Urothelium cell line (cell line): Measurements from ENCODE around the gene TMEM184B.

ENCODE experiments used
- DNase-seq: peaks from one replicate; pipeline ENCODE4 v3.0.0; 2011; ENCODE audit warnings: low spot score, mixed read lengths
- FAIRE-seq: peaks from 2 replicates; lab custom pipeline; 2011; peaks lifted over from hg19 to GRCh38; lab: Jason Lieb, UNC

The TMEM184B gene

DNA sequence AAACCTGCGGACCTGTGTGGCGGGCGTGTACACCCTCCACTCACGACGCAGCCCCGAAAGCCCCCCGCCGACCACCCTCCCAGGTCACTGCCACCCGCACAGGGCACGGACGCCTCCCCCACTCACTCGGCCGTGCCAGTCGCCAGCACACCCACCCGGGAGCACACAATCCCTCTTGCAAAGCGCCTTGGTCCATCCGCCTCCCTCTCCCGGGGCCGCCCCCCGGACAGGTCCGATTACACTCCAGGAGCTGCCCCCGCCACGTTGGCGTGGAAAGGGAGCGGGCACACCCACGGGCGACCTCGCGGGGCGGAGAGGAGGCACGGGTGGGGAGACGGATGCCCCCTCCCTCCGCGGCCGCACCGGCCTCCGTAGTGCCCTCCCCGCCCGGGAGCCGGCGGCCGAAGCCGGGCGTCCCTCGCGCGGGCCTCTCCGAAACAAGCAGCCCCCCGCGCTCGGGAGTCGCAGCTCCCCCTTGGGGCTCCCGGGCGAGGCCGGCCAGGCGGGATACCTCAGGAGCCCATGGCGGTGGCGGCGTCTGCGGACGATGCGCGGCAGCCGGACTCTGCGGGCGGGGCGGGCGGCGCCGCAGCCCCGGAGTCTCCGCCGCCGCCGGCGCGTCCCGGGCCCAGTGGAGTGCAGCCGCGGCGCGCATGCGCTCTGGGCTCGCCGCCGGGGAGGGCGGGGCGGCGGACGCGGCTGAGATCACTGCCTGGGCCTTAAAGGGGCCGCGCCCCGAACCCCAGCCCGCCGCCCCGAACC, at the start of gene TMEM184B:
TMEM184B (minus strand) TSS at position 638 of the 762 bp plus-strand sequence. CDS start 25,049 bp downstream, outside the sequence.
- DNase-seq (peak; percentile 99), FAIRE-seq (peak; percentile 79)

DNA sequence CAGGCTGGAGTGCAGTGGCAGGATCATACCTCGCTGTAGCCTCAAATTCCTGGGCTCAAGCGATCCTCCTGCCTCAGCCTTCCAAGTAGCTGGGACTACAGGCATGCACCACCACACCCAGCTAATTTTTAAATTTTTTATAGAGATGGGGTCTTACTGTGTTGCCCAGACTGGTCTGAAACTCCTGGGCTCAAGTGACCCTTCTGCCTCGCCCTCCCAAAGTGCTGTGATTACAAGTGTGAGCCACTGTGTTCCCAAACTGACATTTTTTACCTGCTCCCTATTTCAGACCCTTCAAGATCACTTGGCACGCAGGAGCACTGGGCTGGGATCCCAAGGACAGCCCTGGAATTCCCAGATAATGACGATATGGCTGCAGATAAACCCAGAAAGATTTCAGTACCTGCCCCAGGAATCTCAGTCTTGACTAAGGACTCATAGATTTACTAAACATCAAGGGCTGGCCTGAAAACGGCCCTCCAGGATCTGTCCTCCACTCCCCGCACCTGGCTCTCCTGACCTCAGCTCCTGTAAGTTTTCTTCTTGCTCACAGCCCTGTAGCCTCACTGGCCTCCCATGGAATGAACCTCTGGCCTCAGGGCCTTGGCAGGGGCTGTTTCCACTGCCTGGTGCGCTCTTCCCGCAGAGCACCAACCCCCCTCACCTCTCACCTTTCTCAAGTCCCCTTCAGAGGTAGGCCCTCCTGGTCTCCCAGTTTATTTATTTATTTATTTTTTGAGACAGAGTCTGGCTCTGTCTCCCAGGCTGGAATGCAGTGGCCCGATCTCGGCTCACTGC, 48.0 kb upstream of the TMEM184B start:
- no peak for DNase-seq
- FAIRE-seq = no peak

DNA sequence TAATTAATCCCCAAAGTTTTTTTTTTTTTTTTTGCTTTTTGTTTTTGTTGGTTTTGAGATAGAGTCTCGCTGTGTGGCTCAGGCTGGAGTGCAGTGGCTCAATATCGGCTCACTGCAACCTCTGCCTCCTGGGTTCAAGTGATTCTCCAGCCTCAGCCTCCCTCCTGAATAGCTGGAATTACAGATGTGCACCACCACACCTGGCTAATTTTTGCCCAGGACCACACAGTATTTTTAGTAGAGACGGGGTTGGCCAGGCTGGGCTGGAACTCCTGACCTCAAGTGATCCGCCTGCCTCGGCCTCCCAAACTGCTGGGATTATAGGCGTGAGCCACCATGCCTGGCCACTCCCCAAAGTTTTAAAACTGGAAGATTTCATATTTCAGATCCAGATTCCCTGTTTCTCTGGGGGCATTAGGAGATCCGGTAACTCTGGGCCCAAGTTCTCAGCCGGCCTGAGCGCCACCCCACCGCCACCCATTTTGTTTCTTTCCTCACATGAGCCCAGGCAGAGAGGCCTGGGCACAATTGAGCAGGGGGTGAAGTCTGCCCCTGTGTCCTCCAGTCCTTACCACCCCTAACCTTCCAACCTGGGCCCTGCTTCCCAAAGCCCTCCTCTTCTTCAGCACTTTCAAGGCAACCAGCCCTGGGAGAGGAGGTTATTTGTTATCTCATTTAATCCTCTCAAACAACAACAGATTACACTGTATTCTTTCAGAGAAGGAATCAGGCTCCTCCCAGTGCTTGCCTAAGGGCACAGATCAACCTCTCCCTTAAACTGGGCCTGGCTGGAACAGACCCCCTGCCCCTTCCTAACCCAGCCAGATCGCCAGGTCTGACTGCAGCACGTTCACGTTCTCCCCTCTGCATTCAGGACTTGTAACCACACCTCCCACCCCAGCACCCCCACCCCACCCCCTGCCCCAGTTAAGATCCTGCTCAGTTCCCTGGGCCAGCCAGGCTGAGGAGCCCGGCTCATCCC, 46.3 kb upstream of the TMEM184B start:
- no peak for DNase-seq

DNA sequence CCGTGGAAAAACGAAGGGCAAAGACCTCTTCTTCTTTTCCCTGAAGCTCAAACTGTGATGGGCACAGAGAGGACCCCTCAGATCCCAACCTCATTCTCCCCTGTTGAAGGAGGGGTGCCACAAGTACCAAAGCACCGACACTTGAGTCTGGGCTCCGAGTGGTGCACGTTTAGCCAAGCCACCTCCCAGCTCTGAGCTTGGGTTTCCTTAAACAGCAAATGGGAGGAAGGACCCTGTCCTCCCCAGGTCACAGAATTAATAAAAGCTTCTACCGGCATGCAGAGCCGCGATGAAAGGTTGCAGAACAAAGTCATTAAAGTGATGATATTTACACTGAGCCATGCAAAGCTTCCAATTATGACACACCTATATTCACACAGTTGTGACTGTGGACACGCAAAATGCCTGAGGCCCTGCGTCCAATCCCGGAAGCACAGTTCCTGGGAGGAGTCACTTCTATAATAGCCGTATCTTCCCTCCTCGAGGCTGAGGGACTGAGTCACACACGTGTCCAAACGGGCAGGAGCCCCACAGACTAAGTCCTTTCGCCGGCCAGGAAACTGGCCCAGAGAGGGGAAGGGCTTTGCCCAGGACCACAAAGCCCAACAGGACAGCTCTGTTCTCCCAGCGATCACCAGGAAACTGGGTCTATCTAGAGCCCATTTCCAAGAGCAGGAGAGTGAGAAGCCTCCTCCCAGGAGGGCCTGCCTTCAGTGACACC, 45.3 kb upstream of the TMEM184B start:
- no peak for FAIRE-seq
- peak; percentile 92 for DNase-seq

More for the DNA sequence above, 46.3 kb upstream of the TMEM184B start:
- FAIRE-seq = no peak

DNA sequence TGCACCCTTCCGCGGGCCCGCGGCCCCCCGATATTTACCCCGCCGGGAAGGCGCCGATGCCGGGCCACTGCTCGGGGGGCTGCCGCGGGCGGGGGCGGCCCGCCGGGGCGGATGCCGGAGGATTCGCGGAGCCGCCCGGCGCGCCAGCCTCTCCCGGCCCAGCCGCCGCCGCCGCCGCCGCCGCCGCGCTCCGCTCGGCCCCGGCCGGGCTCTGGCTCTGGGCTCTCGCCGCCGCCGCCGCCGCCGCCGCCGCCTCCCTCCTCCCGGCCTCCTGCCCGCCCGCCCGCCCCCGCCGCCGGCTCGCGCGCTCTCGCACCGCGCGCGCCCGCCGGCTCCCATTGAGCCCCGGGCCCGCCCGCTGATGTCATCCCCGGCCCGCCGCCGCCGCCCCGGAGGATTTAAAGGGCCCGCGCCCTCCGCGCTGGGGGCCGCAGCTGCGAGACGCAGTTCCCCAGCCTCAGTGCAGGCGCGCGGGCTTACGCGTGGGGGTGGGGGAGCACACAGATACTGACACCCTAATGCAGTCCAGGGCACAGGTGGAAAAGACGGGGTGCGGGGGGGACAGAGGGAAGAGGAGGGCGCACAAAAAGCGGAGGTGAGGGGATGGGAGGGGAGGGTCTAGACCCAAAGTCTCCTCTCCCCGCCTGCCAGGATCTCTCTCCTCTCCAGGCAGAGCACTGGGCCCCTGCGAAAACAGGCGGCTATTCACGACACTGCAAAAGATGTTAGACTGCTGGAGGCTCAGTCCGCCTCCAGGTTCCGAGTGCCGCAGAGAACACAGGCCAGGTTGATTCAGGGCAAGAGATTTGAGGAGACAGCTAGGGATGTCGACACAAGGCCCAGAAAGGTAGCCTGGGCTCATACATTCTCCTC, 44.5 kb upstream of the TMEM184B start, which contains the start of gene CSNK1E:
CSNK1E (minus strand) TSS at position 312 of the 873 bp plus-strand sequence. CDS start 3,276 bp downstream, outside the sequence.
- FAIRE-seq (no peak), DNase-seq (peak; percentile 88)

DNA sequence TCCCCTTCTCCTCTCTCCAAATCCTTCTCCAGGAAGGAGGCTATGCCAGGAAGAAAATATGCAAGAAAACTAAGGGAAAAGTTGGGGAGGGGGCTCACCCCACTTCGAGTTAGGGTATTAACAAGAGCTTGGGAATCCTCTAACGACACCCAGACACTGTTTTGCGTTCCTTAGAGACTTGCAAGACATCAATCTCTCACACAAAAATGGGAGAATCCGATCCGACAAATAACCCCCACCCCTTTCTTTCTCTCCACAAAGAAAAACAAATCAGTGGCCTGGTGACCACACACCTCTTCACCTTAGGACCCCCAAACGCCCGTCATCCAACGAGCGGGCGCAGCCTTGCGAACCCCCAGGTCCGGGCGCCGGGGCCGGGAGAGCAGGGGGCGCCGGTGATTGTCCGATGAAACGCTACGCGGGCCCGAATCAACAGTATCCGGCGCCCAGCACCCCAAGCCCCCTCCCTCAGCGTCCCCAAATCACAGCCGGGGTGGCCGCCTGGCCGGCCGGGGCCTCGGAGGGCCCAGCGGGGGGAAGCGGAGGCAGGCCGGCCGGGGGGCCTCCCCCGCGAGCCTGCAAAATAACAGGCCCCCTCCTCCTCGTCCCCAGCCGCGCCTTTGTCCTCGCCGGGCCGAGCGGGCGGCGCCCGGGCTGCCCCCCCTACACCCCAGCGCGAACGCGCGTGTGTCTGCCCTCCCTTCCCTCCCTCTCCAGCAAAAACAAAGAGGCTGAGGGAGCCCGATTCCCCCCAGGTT, 43.7 kb upstream of the TMEM184B start:
- peak; percentile 80 for DNase-seq

DNA sequence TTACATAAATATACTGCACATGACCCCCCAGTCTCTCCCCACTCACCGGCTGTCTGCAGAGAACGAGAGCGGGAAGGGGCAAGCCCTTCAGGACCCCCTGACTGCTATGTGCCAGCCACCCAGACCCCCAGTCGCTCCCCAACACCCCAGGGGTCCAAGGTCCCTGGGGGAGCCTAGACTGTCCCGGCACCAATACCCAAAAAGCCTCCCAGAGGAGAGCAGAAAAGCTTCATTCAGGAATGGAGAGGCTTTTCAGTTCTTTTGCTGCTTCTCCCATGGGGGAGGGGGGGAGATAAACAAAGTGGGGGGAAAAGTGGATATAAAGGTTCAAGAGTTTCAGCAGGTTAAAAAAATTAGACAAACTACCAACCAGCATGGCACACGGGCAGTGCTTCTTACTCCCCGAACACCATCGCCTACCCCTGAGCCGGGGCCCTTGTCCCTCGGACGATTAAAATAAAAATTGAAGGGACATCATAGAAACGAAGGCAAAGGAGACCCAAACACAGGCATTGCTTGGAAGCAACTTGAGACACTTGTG, 43.1 kb upstream of the TMEM184B start:
- FAIRE-seq (no peak), DNase-seq (peak; percentile 44)

More for the DNA sequence above, 43.7 kb upstream of the TMEM184B start:
- no peak for FAIRE-seq

DNA sequence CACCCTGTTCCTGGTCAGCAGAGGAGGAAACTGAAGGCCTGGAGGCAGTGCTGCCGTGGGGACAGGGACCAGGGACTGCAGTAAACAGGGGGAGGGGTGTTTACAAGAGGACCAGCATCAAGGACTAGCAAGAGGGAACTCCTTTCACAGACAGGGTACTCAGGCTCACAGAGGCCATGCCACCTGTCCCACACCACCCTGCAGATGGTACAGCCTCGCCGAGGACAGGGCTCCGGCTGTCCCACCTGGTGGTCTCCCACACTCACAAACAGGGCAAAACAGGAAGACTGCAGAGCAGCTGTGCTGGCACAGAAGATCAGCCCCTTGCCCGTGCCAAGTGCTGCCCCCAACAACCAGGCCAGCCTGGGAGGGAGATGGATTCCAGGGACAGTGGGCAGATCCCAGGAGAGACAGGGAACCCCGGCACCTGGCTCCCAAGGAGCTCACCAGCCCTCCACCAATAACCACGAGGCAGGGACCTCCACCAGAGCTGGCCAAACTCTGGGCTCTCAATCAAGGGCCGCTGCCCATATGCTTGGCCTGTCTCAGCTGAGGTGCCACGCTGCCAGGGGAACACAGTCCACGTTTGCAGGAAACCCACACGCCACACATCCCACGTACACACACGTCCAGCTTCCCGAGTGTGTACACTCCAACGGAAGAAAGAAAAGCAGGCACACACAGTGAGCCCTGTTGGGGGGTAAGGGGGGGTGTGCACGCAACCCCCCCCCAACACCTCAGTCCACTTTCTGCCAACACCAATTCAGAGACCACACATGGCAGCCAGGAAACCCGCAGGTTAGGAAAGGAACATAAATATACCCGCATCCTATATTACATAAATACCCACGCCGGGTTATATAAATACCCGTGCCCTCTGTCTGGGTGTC, 42.4 kb upstream of the TMEM184B start:
- no peak for DNase-seq
- no peak for FAIRE-seq

DNA sequence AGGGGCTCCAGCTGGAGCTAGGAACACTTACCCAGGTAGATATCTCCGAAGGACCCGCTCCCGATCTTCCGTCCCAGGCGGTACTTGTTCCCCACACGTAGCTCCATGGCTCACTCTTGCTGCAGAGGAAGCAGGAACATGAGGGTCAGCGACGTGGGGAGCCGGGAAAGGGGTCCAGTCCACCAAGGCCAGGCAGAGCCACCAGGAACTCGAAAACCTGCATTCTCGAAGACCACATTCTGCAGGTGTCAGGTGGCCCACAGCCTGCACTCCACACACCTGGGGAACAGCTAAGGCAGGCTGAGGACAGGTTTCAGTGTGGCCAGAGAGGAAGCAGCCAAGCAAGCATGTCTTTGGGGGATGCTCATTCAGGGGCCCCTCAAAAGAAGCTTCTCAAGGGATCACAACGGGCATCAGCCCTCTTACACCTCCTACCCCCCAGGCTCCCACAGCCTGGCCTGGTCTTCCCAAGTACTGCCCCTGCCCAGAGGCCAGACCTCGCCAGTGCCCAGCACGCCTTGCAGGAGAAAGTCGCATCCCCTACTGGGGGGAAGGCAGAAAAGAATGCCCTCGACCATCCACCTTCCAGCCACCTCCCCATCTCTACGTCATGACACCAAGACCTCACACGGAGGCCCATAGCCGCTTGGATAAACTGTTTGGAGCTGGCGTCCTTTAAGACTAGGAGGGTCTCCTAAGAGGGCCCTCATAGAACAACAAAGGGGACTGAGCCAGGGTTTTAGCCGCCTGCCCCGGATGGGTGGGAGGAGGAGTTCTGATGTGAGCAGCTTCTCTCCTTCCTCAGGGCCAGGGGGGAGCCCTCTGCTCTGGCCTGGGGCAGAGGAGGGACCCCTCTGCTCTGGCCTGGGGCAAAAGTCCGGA, 41.5 kb upstream of the TMEM184B start:
- no peak for FAIRE-seq
- DNase-seq = peak; percentile 36

DNA sequence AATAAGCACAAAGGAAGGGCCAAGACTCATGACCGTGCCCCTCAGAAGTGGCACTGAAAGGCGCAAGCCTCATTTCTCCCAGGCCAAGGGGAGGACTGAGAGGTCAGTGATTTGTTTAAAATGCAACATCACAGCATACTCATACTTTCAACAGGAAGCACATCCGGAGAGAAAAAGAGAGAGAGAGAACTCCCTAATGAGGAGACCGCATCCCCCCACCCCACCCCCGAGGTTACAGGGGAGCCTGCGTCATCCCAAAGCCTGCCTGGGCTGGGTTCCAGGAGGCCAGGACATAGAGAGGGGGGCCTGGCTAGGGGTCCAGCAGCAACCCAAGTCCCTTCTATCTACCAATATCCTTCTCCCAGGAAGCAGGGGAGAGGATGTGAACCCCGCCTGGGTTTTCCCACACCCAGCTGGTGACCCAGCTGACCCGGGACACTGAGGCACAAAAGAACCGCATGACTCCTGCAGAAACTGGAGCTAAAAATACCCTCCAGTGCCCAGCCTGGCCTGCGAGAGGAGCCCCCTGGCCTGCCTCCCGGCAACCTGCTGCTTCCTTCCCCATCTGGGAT, 40.7 kb upstream of the TMEM184B start:
- DNase-seq = peak; percentile 63
- no peak for FAIRE-seq

DNA sequence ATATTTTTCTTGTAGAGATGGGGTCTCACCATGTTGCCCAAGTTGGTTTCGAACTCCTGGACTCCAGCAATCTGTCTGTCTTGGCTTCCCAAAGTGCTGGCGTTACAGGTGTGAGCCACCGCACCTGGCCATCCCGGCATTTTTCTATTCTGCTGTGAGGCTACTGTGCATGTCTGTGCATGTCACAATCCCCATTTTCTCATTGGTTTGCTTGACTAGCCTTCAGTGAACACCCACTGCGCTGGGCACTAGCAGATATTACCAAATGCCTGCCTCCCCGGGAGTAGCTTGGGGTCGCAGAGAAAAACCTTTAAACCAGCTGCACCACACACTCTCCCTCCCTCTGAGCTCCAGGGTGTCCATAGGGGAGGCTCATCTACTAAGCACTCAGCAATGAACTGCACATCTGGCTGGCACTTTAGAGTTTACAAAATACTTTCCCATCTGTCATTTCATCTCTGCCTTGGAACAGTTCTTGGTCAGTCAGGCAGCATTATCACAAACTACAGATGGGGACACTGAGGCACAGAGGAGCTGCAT, 39.5 kb upstream of the TMEM184B start:
- FAIRE-seq = no peak
- DNase-seq = no peak

DNA sequence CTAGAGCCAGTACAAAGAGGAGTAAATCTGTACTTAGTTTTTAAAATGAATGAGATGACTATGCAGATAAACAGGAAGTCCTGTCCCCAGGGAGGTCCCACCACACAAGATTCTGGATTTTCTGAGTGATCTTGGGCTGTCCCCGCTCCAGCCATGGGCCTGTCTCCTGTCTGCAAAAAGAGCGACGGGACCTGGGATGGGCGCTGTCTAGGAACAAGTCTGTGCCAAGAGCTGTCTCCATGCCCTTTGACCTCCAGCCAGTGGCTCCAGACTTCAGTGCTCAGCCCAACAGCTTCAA, 38.5 kb upstream of the TMEM184B start:
- FAIRE-seq (no peak), DNase-seq (no peak)

DNA sequence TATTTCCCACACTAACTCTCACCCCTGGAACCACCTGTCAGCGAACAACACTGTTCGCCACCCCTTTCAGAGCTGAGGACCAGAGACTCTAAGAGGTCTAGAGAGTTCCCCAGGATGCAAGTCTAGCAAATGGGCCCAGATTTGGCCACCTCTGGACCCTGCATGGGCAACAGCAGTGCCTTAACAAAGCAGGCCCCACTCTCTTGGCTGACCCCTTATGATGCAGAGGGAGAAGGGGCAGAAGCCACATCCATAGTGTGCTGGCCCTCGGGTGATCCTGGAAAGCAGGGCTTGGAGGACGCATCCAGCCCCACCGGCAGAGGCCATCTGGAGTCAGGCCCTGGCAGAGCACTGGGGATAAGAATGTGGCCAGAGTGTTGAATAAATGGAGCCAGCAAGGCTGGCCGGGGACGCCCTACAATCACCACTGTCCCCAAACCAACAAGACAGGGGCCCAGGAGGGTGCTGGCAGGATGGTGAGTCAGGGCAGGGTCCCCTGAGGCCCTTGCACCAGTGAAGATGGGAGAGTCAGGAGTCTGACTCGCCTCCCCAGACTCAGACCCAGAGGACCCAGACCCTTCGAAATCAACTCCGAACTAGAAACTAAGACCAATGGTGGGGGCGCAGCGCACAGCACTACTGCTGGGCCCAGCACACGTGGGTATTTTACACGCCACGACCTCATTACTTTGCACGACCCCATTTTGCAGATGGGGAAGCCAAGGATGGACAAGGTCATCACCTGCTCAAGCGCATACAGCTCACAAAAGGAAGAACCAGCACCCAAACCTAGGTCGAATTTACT, 37.9 kb upstream of the TMEM184B start:
- FAIRE-seq (no peak), DNase-seq (no peak)

DNA sequence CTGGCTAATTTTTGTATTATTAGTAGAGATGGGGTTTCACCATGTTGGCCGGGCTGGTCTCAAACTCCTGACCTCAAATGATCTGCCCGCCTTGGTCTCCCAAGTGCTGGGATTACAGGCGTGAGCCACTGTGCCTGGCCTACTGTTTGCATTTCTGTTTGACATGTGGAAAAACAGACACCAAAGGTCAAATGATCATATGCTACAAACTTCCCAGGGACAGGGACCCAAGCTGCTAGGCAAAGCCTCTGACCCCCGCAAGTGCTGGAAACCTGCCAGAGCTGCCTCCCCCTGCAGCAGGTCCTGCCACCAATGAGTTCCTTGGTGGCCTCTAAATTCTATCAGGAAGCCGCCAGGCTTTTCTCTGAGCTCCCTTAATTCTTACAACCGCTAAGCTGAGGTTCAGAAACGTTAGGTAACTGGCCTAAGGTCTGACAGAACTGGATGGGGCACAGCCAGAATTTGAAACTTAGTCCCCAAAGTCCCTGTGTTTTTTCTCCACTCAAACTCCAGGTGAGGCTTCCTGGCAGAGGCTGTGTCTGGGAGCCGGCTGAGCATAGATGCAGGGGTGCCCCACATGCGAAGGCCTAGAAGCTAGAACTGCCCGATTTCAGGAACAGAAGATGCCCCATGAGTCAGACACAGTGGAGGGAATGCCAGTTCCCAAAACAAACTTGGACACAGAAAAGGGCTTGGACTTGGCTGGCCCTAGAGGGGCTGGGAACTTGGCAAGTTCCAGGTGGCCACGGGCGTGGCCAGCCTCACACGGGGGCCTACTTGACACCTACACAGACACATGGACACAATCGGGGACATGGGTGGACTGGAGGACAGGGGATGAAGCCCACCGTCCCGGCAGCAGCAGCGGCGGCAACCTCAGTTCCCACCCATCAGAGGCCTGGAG, 37.1 kb upstream of the TMEM184B start:
- FAIRE-seq = no peak
- DNase-seq = no peak
